ENCODE results near the gene IL1RN. TPM values are rescaled to one million over a fixed set of nuclear protein-coding genes. Genes with fewer than 3 reads are reported as not detected.

Gene IL1RN
- total RNA-seq (not detected in 2 replicates), polyA plus RNA-seq (not detected in 2 replicates), polyA minus RNA-seq (not detected in 2 replicates), Bru-seq, nascent RNA (percentile 4 among the genes with signal in this experiment), BruChase-seq, experiment 1, labeled RNA remaining after a 6-hour chase (not detected), BruChase-seq, experiment 2, labeled RNA remaining after a 2-hour chase (not detected)
- polyA plus RNA-seq (2011; cell fraction: cytosol; rRNA removed): not detected in 2 replicates
- polyA plus RNA-seq (2011; cell fraction: nucleus; rRNA removed): not detected in 2 replicates
- not detected in 2 replicates for polyA plus RNA-seq (2012)
- not detected for polyA minus RNA-seq (2011; cell fraction: cytosol; rRNA and poly(A)+ RNA removed)
- polyA minus RNA-seq (2011; cell fraction: nucleus; rRNA and poly(A)+ RNA removed): not detected in 2 replicates
- long read RNA-seq: 0 reads

GRCh38 chr2:113126845-113127645 lies at the start of gene IL1RN:
Gene IL1RN, plus strand, starts transcription at chr2:113127598. Its CDS starts 27 bp downstream, at chr2:113127625.
- BruUV-seq (replicated peaks): no TSS peak
- Histone ChIP-seq H3K4me3 (replicated peaks in 1 of 3; ENCODE audit: insufficient read depth in 1 of 3, low read depth in 1 of 3, low read length in 3 of 3) (no peak within 1 kb of the TSS), H3K36me3 (ENCODE audit: control insufficient read depth in 2 of 2, extremely low read depth in 1 of 2, insufficient read depth in 2 of 2, low read length in 2 of 2) (no peaks in the 10 kb centered on the region), H3K27me3 (ENCODE audit: control insufficient read depth in 2 of 2, insufficient read depth in 2 of 2, low read length in 2 of 2) (peaks cover 0 to 2% of the 10 kb centered on the region in 2 experiments), H3K9me3 (replicated peaks; ENCODE audit: control insufficient read depth, insufficient read depth, low read length) (no peaks in the 10 kb centered on the region), H3K9ac (replicated peaks; ENCODE audit: extremely low read depth, insufficient read depth, low read length) (no peak within 1 kb of the TSS), H3K9me1 (replicated peaks; ENCODE audit: control insufficient read depth, extremely low read depth, insufficient read depth, low read length) (no peaks in the 10 kb centered on the region), H2AFZ (ENCODE audit: low read depth, low read length) (no peak within 1 kb of the TSS), H4K20me1 (replicated peaks; ENCODE audit: control insufficient read depth, extremely low read depth, insufficient read depth, low read length) (no peaks in the 10 kb centered on the region), H3K4me2 (ENCODE audit: insufficient read depth, low read length) (no peak within 1 kb of the TSS), H3K27ac (ENCODE audit: insufficient read depth, low read depth, low read length) (no peak within 1 kb of the TSS), H3K4me1 (ENCODE audit: control insufficient read depth, extremely low read depth, insufficient read depth, low read length) (peaks cover 11% of the 10 kb centered on the region), H3K79me2 (ENCODE audit: control insufficient read depth, insufficient read depth, low read length) (no peaks in the 10 kb centered on the region)
- DNase-seq (ENCODE audit: low read depth, low spot score) (no peak), FAIRE-seq (no peak)
- TF ChIP-seq MAX (IDR thresholded peaks at IDR 0.05; ENCODE audit: insufficient read depth, insufficient read length) (no peak), GATA2 (IDR thresholded peaks at IDR 0.05; ENCODE audit: insufficient read depth, insufficient read length, low read depth, low read length) (no peak), POLR2AphosphoS5 (IDR thresholded peaks at IDR 0.05; ENCODE audit: insufficient read depth, low read depth, low read length) (no peak), JUN (IDR thresholded peaks at IDR 0.05; ENCODE audit: borderline replicate concordance, insufficient read depth, insufficient read length, low read depth) (no peak), FOS (IDR thresholded peaks at IDR 0.05; ENCODE audit: borderline replicate concordance, insufficient read depth, low read length) (no peak), POLR2A (IDR thresholded peaks at IDR 0.05; ENCODE audit: low read depth, low read length) (no peak), CTCF (IDR thresholded peaks at IDR 0.05; ENCODE audit: extremely low read depth in 1 of 2, insufficient read depth in 1 of 2, low read depth in 1 of 2, low read length in 2 of 2) (no peak), MYC (IDR thresholded peaks at IDR 0.05; ENCODE audit: low read depth, low read length) (no peak), EZH2 (IDR thresholded peaks at IDR 0.05; ENCODE audit: borderline replicate concordance, low read depth, low read length, severe bottlenecking) (no peak)
- CTCF ChIA-PET: interaction anchor here (1.2 kb wide), 1 partner anchor 11 kb away, joined by 4 read pairs; no protein-coding TSS in a partner anchor
- POLR2A ChIA-PET: no interaction called here
- dilution Hi-C loops (cut with MboI; ENCODE audit: extremely low pct_ligation_motif_present, low sequenced_read_pairs) (no loop called here), intact Hi-C loops (cut with micrococcal nuclease) (no loop called here)
